GM12878 (cell line): ENCODE measurements around the gene CYP4A22. TPM values are rescaled to one million over a fixed set of nuclear protein-coding genes. Genes with fewer than 3 reads are reported as not detected.

Experiments used
- ATAC-seq: fragments of 200-7000 bp; cut with Tn5 transposase; 3 replicates; pipeline ENCODE4 v1.9.1; 2020; ENCODE audit warnings: mild to moderate bottlenecking, moderate library complexity
- BruUV-seq: library from RNA; stranded (reverse); fragments of 400-500 nt; replicated peaks from 2 replicates; lab custom pipeline; 2021; lab: Mats Ljungman, UMichigan
- CTCF ChIA-PET: fragments of 300-600 bp; sonication (Branson Sonifier 250); formaldehyde crosslinking; extraction: SDS; loops from one replicate; lab custom pipeline; 2021; ENCODE audit warnings: inconsistent platforms; lab: Yijun Ruan, JAX
- POLR2A ChIA-PET: fragments of 350-600 bp; formaldehyde crosslinking; extraction: SDS; loops from one replicate; lab custom pipeline; 2021; ENCODE audit warnings: inconsistent platforms; lab: Charles Lee
- RAD21 ChIA-PET: fragments of 300-600 bp; sonication (Branson Sonifier 250); formaldehyde crosslinking; loops from one replicate; lab custom pipeline; 2023; ENCODE audit warnings: antibody characterized with exemption; ENCODE audit not compliant: unreplicated experiment; lab: Charles Lee
- SMC1A ChIA-PET: fragments of 300-600 bp; sonication (Branson Sonifier 250); formaldehyde crosslinking; loops from one replicate; lab custom pipeline; 2023; ENCODE audit not compliant: unreplicated experiment, uncharacterized antibody; lab: Charles Lee
- DNase-seq: peaks from one replicate; pipeline ENCODE4 v3.0.0-alpha.2; 2011; ENCODE audit warnings: low read depth, low spot score
- FAIRE-seq: peaks from 3 replicates; lab custom pipeline; 2011; peaks lifted over from hg19 to GRCh38; lab: Jason Lieb, UNC
- H2AFZ ChIP-seq: 2 replicates; pipeline ENCODE4 v1.6.0; 2011; ENCODE audit warnings: low read depth, low read length, control low read depth; ENCODE audit not compliant: control insufficient read depth
- H3K27ac ChIP-seq: 2 replicates; pipeline ENCODE4 v1.5.1; 2011; ENCODE audit warnings: control low read depth; ENCODE audit not compliant: control insufficient read depth, insufficient read depth
- H3K27me3 ChIP-seq, 2 experiments: replicated peaks in 1 of 2; 2 replicates each; pipeline versions ENCODE4 v1.6.0 to v1.6.1; 2011; ENCODE audit warnings: low read length in 1 of 2; ENCODE audit not compliant: control insufficient read depth in 2 of 2, insufficient read depth in 2 of 2
- H3K36me3 ChIP-seq, 2 experiments: 2 replicates each; pipeline ENCODE4 v1.5.1; 2011; ENCODE audit warnings: low read length in 1 of 2; ENCODE audit not compliant: control insufficient read depth in 2 of 2, insufficient read depth in 2 of 2
- H3K4me1 ChIP-seq: 2 replicates; pipeline ENCODE4 v1.6.1; 2011; ENCODE audit warnings: mild to moderate bottlenecking, low read length, moderate library complexity, mixed read lengths; ENCODE audit not compliant: control insufficient read depth, insufficient read depth
- H3K4me2 ChIP-seq: 2 replicates; pipeline ENCODE4 v1.6.0; 2011; ENCODE audit warnings: control low read depth; ENCODE audit not compliant: control insufficient read depth, insufficient read depth
- H3K4me3 ChIP-seq: fragments of 200-600 bp; sonication (generic); 2 replicates; pipeline ENCODE4 v1.5.1; 2016
- H3K79me2 ChIP-seq: 2 replicates; pipeline ENCODE4 v1.6.0; 2011; ENCODE audit warnings: low read length; ENCODE audit not compliant: control insufficient read depth, insufficient read depth
- H3K9ac ChIP-seq: 2 replicates; pipeline ENCODE4 v1.8.0; 2011; ENCODE audit warnings: low read length, control low read depth, mixed read lengths; ENCODE audit not compliant: control insufficient read depth, insufficient read depth
- H3K9me3 ChIP-seq: replicated peaks from 3 replicates; pipeline ENCODE4 v1.5.1; 2011; ENCODE audit warnings: mild to moderate bottlenecking, low read length; ENCODE audit not compliant: control insufficient read depth, insufficient read depth
- H4K20me1 ChIP-seq: 2 replicates; pipeline ENCODE4 v1.6.0; 2011; ENCODE audit not compliant: control insufficient read depth, insufficient read depth
- ATF2 ChIP-seq: IDR thresholded peaks from 2 replicates; pipeline ENCODE4 v1.6.1; 2012; ENCODE audit warnings: low read length, inconsistent platforms
- ATF3 ChIP-seq: IDR thresholded peaks from 2 replicates; pipeline ENCODE4 v1.6.1; 2011; ENCODE audit warnings: low read depth, mild to moderate bottlenecking, low read length, moderate library complexity, borderline replicate concordance; ENCODE audit errors: extremely low read depth
- EGR1 ChIP-seq, 2 experiments: IDR thresholded peaks; 1 replicate in 1 of 2; 2 replicates in 1 of 2; pipeline ENCODE4 v1.6.1; 2011 to 2012; ENCODE audit warnings: low read depth in 2 of 2, low read length in 2 of 2, borderline replicate concordance in 1 of 2, mild to moderate bottlenecking in 1 of 2, moderate library complexity in 1 of 2
- EP300 ChIP-seq, 2 experiments: fragments of 150-350 bp in 1 of 2; IDR thresholded peaks; 2 replicates each; pipeline ENCODE4 v1.6.1; 2011 to 2012; ENCODE audit warnings: low read depth in 2 of 2, low read length in 2 of 2, borderline replicate concordance in 1 of 2, improper control_type of control experiment in 1 of 2, inconsistent platforms in 1 of 2; ENCODE audit not compliant: control insufficient read depth in 1 of 2
- GABPA ChIP-seq: IDR thresholded peaks from 2 replicates; pipeline ENCODE4 v1.6.1; 2014; ENCODE audit warnings: antibody characterized with exemption, low read depth, mild to moderate bottlenecking, inconsistent platforms
- HCFC1 ChIP-seq: fragments of 150-350 bp; IDR thresholded peaks from 2 replicates; pipeline ENCODE4 v1.6.1; 2014; ENCODE audit warnings: low read length
- HDGF ChIP-seq: fragments of 450-650 bp; IDR thresholded peaks from 2 replicates; pipeline ENCODE4 v1.6.1; 2016; ENCODE audit warnings: antibody characterized with exemption
- KLF5 ChIP-seq: fragments of 450-650 bp; IDR thresholded peaks from 2 replicates; pipeline ENCODE4 v1.6.1; 2014; ENCODE audit warnings: mild to moderate bottlenecking; ENCODE audit not compliant: partially characterized antibody
- MYC ChIP-seq: IDR thresholded peaks from 2 replicates; pipeline ENCODE4 v1.6.1; 2011; ENCODE audit warnings: mild to moderate bottlenecking, low read length, moderate library complexity, inconsistent platforms; ENCODE audit not compliant: insufficient read depth, insufficient replicate concordance, insufficient read length, severe bottlenecking
- NBN ChIP-seq: fragments of 450-650 bp; IDR thresholded peaks from 2 replicates; pipeline ENCODE4 v1.6.1; 2016
- NRF1 ChIP-seq: conservative IDR thresholded peaks from 2 replicates; pipeline ENCODE4 v1.6.1; 2011; ENCODE audit warnings: mild to moderate bottlenecking, low read depth, low read length, improper control_type of control experiment
- RB1 ChIP-seq: fragments of 450-650 bp; formaldehyde crosslinking; IDR thresholded peaks from 2 replicates; pipeline ENCODE4 v1.6.1; 2017; ENCODE audit warnings: mild to moderate bottlenecking, borderline replicate concordance
- SMAD1 ChIP-seq: fragments of 450-650 bp; IDR thresholded peaks from 2 replicates; pipeline ENCODE4 v1.6.1; 2018; ENCODE audit warnings: mild to moderate bottlenecking, low read depth; ENCODE audit not compliant: partially characterized antibody
- STAT1 ChIP-seq: fragments of 450-650 bp; conservative IDR thresholded peaks from 2 replicates; pipeline ENCODE4 v1.6.1; 2014; ENCODE audit warnings: antibody characterized with exemption, mild to moderate bottlenecking
- ZBTB4 ChIP-seq: fragments of 450-650 bp; formaldehyde crosslinking; IDR thresholded peaks from 2 replicates; pipeline ENCODE4 v1.4.0; 2022; ENCODE audit warnings: mild to moderate bottlenecking, moderate library complexity
- ZNF622 ChIP-seq: fragments of 450-650 bp; IDR thresholded peaks from 2 replicates; pipeline ENCODE4 v1.6.1; 2017; ENCODE audit warnings: mild to moderate bottlenecking, inconsistent platforms
- ZSCAN29 ChIP-seq: fragments of 450-650 bp; IDR thresholded peaks from 2 replicates; pipeline ENCODE4 v1.6.1; 2017; ENCODE audit warnings: mild to moderate bottlenecking, moderate library complexity
- WGBS: methylation state at CpG from one replicate; pipeline ENCODE4 v1.1.6; 2016; ENCODE audit warnings: low lambda C conversion rate; ENCODE audit not compliant: insufficient replicate concordance, insufficient coverage; ENCODE audit errors: missing lambda C conversion rate; 5-methylcytosine and 5-hydroxymethylcytosine counted together
- in situ Hi-C: fragments of 300-500 bp; cut with MboI; formaldehyde crosslinking; loops from 9 replicates; pipeline ENCODE4 v1.14.3; 2018; ENCODE audit warnings: mixed read lengths
- intact Hi-C: fragments of 100-400 bp; cut with micrococcal nuclease; formaldehyde crosslinking; loops from one replicate; pipeline ENCODE4 v1.14.2; 2022; ENCODE audit not compliant: unreplicated experiment
- polyA plus RNA-seq, 11 experiments: library from polyadenylated mRNA; depleted of rRNA in 4 of 11; unstranded in 6 of 11; stranded (reverse) in 5 of 11; fragments of >200 nt; fragmentation: Nextera tagmentation in 4 of 11; fragmentation: Illumina TruSeq in 1 of 11; extraction: Ambion mirVana in 4 of 11; extraction: Trizol in 1 of 11; gene quantifications; 1 replicate in 1 of 11; 2 replicates in 10 of 11; pipeline versions ENCODE4 v1.2.1 to v1.2.3, GENCODE V29; 2011 to 2016; ENCODE audit warnings: inconsistent platforms in 2 of 11, missing spikeins in 2 of 11, low read depth in 1 of 11
- total RNA-seq, 4 experiments: library from RNA; depleted of rRNA in 3 of 4; stranded (reverse); fragments of >200 nt in 3 of 4; fragmentation: Illumina TruSeq in 1 of 4; extraction: Trizol in 1 of 4; gene quantifications; 2 replicates each; pipeline versions ENCODE4 v1.2.1 to v1.2.3, GENCODE V29; 2013 to 2021

CYP4A22 gene
- total and polyA plus RNA-seq, 10 of the 15 experiments (the other 5 are each of a cell fraction or from before 2014, with no cell fraction given), result not detected

GRCh38 chr1:47187926-47188250 is 50.6 kb downstream of the CYP4A22 start:
- intact Hi-C loops, result no loop called here
- Histone ChIP-seq H3K4me1 (no peaks in the 10 kb centered on the region), H3K79me2 (no peaks in the 10 kb centered on the region), H3K4me2 (no peak overlapping the region), H3K36me3 (no peaks in the 10 kb centered on the region), H3K9ac (no peak overlapping the region), H3K27me3 (no peaks in the 10 kb centered on the region; a peak in 1 of 4 replicates), H3K27ac (no peak overlapping the region), H4K20me1 (no peaks in the 10 kb centered on the region), H3K4me3 (no peak overlapping the region), H3K9me3 (no peaks in the 10 kb centered on the region), H2AFZ (no peak overlapping the region)
- WGBS, result 0% methylated on average over 2 of the region's 2 CpGs
- TF ChIP-seq ZNF622, result no peak
- no peak for TF ChIP-seq HCFC1
- TF ChIP-seq RB1, result no peak
- no peak for TF ChIP-seq MYC
- TF ChIP-seq GABPA, result no peak
- TF ChIP-seq STAT1, result no peak
- no peak for TF ChIP-seq KLF5
- no peak for TF ChIP-seq ATF2
- TF ChIP-seq ZSCAN29, result no peak
- TF ChIP-seq ATF3, result no peak
- no peak for TF ChIP-seq EGR1 (IDR thresholded peaks at IDR 0.05; ENCODE audit: borderline replicate concordance in 1 of 2, low read depth in 2 of 2, low read length in 2 of 2)
- no peak for TF ChIP-seq ZBTB4
- TF ChIP-seq HDGF, result no peak
- no peak for TF ChIP-seq NRF1
- TF ChIP-seq EP300 (IDR thresholded peaks at IDR 0.05; ENCODE audit: borderline replicate concordance in 1 of 2, control insufficient read depth in 1 of 2, low read depth in 2 of 2, low read length in 2 of 2), result no peak
- no peak for TF ChIP-seq NBN
- TF ChIP-seq SMAD1, result no peak
- FAIRE-seq, result no peak
- BruUV-seq, result no TSS peak
- no peak for ATAC-seq
- ChIA-PET CTCF (interaction anchor here (1.3 to 2.0 kb wide), 2 partner anchors 9 to 75 kb away, joined by 3 to 12 read pairs; no protein-coding TSS in a partner anchor), POLR2A (interaction anchor here (0.6 kb wide), 1 partner anchor 124 kb away, joined by 8 read pairs; no protein-coding TSS in a partner anchor), SMC1A (interaction anchor here (1.3 kb wide), 1 partner anchor 75 kb away, joined by 4 read pairs; no protein-coding TSS in a partner anchor), RAD21 (interaction anchor here (1.0 kb wide), 1 partner anchor 17 kb away, joined by 5 read pairs; no protein-coding TSS in a partner anchor)
- no peak for DNase-seq
- in situ Hi-C loops, result no loop called here
